Fibroblast of the aortic adventitia (primary cell): ENCODE measurements around the gene ZBTB12. TPM values are rescaled to one million over a fixed set of nuclear protein-coding genes. Genes with fewer than 3 reads are reported as not detected.

ENCODE experiments used
- DNase-seq: peaks from one replicate; pipeline ENCODE4 v3.0.0-alpha.2; 2010; ENCODE audit warnings: low read depth
- H3K4me3 ChIP-seq: 2 replicates; pipeline ENCODE4 v1.5.1; 2011; ENCODE audit warnings: low read depth, mild to moderate bottlenecking, control low read depth, low read length, moderate library complexity
- total RNA-seq: library from RNA; depleted of rRNA; stranded (reverse); fragments of >200 nt; gene quantifications from 2 replicates; pipeline ENCODE4 v1.2.3, GENCODE V29; 2012; ENCODE audit warnings: low replicate concordance
- TF ChIP-seq, protein P1 (sequence below): IDR thresholded peaks from 2 replicates; pipeline ENCODE4 v1.5.1; 2011; ENCODE audit warnings: mild to moderate bottlenecking, low read length, control low read depth, inconsistent platforms; ENCODE audit not compliant: insufficient read depth

Gene ZBTB12, protein sequence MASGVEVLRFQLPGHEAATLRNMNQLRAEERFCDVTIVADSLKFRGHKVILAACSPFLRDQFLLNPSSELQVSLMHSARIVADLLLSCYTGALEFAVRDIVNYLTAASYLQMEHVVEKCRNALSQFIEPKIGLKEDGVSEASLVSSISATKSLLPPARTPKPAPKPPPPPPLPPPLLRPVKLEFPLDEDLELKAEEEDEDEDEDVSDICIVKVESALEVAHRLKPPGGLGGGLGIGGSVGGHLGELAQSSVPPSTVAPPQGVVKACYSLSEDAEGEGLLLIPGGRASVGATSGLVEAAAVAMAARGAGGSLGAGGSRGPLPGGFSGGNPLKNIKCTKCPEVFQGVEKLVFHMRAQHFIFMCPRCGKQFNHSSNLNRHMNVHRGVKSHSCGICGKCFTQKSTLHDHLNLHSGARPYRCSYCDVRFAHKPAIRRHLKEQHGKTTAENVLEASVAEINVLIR
- 3.3 and 3.8 TPM in 2 replicates for total RNA-seq

DNA sequence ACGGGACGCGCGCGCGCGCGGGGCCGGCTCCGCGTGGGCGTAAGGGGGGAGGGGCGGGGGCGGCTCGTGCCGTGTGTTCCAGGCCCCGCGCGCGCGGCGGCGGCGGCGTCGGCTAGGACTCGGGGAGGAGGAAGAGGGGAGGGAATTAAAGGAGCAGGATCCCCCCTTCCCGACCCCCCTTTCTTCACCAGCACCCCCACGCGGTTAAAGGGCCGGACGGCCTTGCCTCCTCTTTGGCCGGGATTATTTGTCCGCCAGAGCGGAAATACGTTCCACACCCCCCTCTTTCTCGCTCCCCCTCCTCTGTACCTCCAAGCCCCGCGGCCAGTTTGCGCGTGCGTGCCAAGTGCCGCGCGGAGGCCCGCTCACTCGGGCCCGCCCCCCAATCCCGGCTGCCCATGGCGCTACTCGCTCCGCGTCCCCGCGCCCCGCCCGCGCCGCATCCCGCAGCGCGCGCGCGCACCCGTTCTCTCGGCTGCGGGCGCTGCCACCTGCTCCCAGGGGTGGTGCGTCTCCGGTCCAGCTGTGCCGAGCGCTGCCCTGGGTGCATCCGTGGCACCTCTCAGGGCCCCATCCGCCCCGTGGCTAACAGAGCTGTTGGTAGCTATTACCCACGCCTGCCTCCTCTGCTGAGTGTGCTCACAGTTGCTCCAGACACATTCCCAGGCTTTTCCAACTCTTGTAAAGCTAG is at the start of gene ZBTB12:
Gene ZBTB12, minus strand, starts transcription at position 134 of the 691 bp plus-strand sequence. CDS start 781 bp downstream, outside the sequence.
- peak within 1 kb of the TSS; percentile 74 for H3K4me3 ChIP-seq
- TF ChIP-seq, protein P1, sequence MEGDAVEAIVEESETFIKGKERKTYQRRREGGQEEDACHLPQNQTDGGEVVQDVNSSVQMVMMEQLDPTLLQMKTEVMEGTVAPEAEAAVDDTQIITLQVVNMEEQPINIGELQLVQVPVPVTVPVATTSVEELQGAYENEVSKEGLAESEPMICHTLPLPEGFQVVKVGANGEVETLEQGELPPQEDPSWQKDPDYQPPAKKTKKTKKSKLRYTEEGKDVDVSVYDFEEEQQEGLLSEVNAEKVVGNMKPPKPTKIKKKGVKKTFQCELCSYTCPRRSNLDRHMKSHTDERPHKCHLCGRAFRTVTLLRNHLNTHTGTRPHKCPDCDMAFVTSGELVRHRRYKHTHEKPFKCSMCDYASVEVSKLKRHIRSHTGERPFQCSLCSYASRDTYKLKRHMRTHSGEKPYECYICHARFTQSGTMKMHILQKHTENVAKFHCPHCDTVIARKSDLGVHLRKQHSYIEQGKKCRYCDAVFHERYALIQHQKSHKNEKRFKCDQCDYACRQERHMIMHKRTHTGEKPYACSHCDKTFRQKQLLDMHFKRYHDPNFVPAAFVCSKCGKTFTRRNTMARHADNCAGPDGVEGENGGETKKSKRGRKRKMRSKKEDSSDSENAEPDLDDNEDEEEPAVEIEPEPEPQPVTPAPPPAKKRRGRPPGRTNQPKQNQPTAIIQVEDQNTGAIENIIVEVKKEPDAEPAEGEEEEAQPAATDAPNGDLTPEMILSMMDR: peak; percentile 16
- peak; percentile 96 for DNase-seq

DNA sequence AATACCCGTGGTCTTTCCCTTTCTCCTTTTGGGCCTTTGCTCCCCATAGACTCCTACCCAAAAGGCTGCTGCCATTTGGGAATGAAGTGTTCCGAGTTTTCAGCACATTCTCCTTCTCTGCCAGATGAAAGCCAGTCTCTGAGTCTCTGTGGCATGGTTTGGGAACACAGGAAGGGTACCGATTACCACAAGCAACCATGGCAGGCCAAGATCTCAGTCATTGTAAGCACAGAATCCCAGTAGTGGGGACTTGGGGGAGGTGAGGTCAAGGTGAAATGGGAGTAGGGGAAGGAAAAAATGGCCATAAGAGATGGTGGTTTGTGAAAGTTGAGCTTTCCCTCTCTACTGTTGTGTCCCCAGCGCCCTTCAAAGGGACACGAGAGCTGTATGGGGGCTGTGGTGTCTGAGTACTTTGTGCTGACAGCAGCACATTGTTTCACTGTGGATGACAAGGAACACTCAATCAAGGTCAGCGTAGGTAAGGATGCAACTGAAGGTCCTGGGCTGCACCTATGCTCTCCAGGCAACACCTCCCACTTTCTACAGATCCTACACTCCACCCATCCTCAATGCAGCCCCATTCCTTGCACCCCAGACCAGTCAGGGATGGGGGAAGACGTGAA is 48.2 kb upstream of the ZBTB12 start:
- H3K4me3 ChIP-seq: no peak overlapping the region
- TF ChIP-seq, protein P1: no peak
- DNase-seq: no peak

DNA sequence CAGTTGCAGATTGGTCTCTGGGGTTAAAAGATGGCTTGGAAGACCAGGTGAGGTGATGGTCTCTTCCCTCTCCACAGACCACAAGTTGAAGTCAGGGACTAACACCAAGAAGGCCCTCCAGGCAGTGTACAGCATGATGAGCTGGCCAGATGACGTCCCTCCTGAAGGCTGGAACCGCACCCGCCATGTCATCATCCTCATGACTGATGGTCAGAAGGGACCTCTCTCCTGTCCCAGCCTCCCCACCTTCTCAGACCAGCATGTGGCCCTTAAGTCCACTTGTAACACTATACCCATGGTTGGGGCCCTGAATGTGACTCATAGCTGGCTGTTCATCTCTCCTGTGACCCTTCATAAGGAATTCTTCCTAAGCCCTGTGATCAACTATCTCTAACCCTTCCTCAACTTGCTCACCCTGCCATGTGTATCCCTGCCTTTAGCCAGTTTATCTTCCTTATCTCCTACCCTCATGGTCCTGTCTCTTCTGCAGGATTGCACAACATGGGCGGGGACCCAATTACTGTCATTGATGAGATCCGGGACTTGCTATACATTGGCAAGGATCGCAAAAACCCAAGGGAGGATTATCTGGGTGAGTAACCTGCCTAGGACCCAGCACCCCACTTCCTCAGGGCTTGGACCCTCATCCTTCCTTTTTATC is 47.0 kb upstream of the ZBTB12 start:
- peak; percentile 36 for DNase-seq
- no peak overlapping the region for H3K4me3 ChIP-seq
- TF ChIP-seq, protein P1: no peak

DNA sequence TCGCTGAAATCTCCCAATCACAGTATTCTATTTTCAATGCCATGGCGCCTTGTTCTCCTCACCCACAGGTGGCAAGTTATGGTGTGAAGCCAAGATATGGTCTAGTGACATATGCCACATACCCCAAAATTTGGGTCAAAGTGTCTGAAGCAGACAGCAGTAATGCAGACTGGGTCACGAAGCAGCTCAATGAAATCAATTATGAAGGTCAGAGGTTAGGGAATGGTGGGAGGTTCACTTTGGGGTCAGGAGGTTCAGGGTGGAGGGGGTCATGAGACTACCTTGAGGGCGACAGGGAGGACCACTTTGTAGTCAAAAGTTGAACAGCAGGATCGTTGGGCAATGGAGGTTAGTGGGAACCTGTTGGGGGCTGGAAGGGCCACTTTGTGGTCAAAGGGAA is 46.4 kb upstream of the ZBTB12 start:
- DNase-seq: no peak
- TF ChIP-seq, protein P1: no peak
- no peak overlapping the region for H3K4me3 ChIP-seq

DNA sequence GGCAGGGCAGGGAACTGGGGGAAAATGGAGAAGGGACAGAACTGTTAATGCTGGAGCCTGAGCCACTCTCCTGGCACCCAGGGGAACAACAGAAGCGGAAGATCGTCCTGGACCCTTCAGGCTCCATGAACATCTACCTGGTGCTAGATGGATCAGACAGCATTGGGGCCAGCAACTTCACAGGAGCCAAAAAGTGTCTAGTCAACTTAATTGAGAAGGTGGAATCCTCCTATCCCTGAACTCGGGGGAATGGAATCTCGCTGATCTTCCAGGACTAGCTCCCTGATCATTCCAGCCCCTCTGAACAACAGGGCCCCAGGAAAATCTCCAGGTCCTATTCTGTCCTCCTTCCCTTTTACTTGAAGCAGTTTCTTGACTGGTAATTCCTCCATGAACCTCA is 46.0 kb upstream of the ZBTB12 start:
- no peak for DNase-seq
- TF ChIP-seq, protein P1: no peak
- no peak overlapping the region for H3K4me3 ChIP-seq

DNA sequence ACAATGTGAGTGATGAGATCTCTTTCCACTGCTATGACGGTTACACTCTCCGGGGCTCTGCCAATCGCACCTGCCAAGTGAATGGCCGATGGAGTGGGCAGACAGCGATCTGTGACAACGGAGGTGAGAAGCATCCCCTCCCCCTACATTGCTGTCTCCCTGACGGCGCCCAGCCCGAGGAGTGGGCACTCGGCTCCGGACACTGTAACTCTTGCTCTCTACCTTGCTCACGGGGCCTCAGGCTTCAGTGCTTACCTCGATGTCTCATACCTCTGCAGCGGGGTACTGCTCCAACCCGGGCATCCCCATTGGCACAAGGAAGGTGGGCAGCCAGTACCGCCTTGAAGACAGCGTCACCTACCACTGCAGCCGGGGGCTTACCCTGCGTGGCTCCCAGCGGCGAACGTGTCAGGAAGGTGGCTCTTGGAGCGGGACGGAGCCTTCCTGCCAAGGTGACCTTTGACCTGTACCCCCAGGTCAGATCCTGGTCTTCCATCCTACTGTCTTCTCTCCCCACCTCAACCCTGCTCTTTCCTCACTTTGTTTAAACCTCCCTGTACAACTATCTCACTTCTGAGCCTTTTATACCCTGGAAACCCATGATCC is 45.3 kb upstream of the ZBTB12 start:
- H3K4me3 ChIP-seq: no peak overlapping the region
- TF ChIP-seq, protein P1: no peak
- DNase-seq: no peak
